Osteoblast (primary cell): ENCODE data around the gene ANKH. TPM values are rescaled to one million over a fixed set of nuclear protein-coding genes. Genes with fewer than 3 reads are reported as not detected.

Source experiments
- DNase-seq: peaks from one replicate; pipeline ENCODE4 v3.0.0; 2011; ENCODE audit warnings: low spot score, mixed read lengths; ENCODE audit not compliant: insufficient read length; ENCODE audit errors: missing footprints
- H2AFZ ChIP-seq: 2 replicates; pipeline ENCODE4 v1.6.0; 2011; ENCODE audit warnings: mild to moderate bottlenecking, low read length
- H3K27ac ChIP-seq: 2 replicates; pipeline ENCODE4 v1.5.1; 2011; ENCODE audit warnings: mild to moderate bottlenecking, low read depth, low read length, moderate library complexity
- H3K27me3 ChIP-seq: 2 replicates; pipeline ENCODE4 v1.6.0; 2012; ENCODE audit warnings: mild to moderate bottlenecking, control low read depth, inconsistent platforms, low read length, moderate library complexity; ENCODE audit not compliant: insufficient read depth
- H3K36me3 ChIP-seq: 2 replicates; pipeline ENCODE4 v1.5.1; 2011; ENCODE audit warnings: mild to moderate bottlenecking, low read length, control low read depth, moderate library complexity; ENCODE audit not compliant: insufficient read depth
- H3K4me1 ChIP-seq: 2 replicates; pipeline ENCODE4 v1.5.1; 2011; ENCODE audit warnings: mild to moderate bottlenecking, low read length, control low read depth, moderate library complexity; ENCODE audit not compliant: insufficient read depth
- H3K4me2 ChIP-seq: 2 replicates; pipeline ENCODE4 v1.6.0; 2011; ENCODE audit warnings: mild to moderate bottlenecking, low read length; ENCODE audit not compliant: insufficient read depth
- H3K4me3 ChIP-seq: fragments of 200-600 bp; sonication (generic); 3 replicates; pipeline ENCODE4 v1.5.1; 2012; ENCODE audit warnings: mild to moderate bottlenecking, low read length, inconsistent platforms; ENCODE audit not compliant: insufficient read depth
- H3K79me2 ChIP-seq: 2 replicates; pipeline ENCODE4 v1.6.0; 2012; ENCODE audit warnings: mild to moderate bottlenecking, low read length, control low read depth, inconsistent platforms; ENCODE audit not compliant: insufficient read depth
- H3K9me3 ChIP-seq: 2 replicates; pipeline ENCODE4 v1.5.1; 2011; ENCODE audit warnings: low read depth, low read length, control low read depth
- H4K20me1 ChIP-seq: 2 replicates; pipeline ENCODE4 v1.6.0; 2012; ENCODE audit warnings: mild to moderate bottlenecking, low read length, control low read depth; ENCODE audit not compliant: insufficient read depth
- total RNA-seq: library from RNA; depleted of rRNA; stranded (reverse); fragments of >200 nt; gene quantifications from 2 replicates; pipeline ENCODE4 v1.2.3, GENCODE V29; 2012
- TF ChIP-seq, protein P1 (sequence below): IDR thresholded peaks from 2 replicates; pipeline ENCODE4 v1.5.1; 2011; ENCODE audit warnings: mild to moderate bottlenecking, low read depth, low read length, moderate library complexity; ENCODE audit errors: extremely low read depth

The ANKH gene
- total RNA-seq, 1 donor: 125 TPM

DNA sequence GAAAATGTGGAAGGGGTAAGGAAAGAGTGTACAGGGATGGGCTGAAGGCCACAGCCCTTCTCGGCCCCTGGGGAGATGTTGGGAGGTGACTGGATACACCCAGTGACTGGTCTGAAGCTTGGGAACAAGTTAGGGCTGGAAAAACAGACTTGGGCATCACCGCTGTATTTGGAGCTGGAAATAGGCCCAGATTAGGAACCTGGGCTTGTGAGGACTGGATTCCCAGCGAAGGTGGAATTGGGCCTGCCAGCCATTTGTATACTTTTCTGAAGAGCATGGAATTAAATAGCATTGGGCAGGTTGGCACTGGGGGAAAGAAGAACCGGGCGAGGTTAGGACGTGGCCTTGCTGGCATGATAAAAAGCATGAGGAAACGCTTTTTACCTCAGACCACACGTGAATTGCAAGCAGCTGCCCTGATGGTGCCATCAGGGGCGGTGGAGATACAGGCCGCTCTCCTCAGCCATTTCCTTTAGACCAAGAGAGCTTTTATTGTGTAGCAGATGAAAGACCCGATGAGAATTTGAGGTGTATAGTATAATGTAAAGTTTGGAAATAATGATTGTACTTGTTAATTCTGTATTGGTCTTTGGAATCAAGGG, 169.2 kb downstream of the ANKH start:
- Histone ChIP-seq H4K20me1 (no peaks in the 10 kb centered on the region), H3K4me1 (peaks cover 13% of the 10 kb centered on the region), H2AFZ (no peak overlapping the region), H3K27ac (no peak overlapping the region), H3K27me3 (no peaks in the 10 kb centered on the region), H3K36me3 (peaks cover 28% of the 10 kb centered on the region), H3K79me2 (peaks cover 5% of the 10 kb centered on the region), H3K9me3 (no peaks in the 10 kb centered on the region), H3K4me2 (no peak overlapping the region), H3K4me3 (no peak overlapping the region)
- TF ChIP-seq, protein P1, sequence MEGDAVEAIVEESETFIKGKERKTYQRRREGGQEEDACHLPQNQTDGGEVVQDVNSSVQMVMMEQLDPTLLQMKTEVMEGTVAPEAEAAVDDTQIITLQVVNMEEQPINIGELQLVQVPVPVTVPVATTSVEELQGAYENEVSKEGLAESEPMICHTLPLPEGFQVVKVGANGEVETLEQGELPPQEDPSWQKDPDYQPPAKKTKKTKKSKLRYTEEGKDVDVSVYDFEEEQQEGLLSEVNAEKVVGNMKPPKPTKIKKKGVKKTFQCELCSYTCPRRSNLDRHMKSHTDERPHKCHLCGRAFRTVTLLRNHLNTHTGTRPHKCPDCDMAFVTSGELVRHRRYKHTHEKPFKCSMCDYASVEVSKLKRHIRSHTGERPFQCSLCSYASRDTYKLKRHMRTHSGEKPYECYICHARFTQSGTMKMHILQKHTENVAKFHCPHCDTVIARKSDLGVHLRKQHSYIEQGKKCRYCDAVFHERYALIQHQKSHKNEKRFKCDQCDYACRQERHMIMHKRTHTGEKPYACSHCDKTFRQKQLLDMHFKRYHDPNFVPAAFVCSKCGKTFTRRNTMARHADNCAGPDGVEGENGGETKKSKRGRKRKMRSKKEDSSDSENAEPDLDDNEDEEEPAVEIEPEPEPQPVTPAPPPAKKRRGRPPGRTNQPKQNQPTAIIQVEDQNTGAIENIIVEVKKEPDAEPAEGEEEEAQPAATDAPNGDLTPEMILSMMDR: no peak
- no peak for DNase-seq

DNA sequence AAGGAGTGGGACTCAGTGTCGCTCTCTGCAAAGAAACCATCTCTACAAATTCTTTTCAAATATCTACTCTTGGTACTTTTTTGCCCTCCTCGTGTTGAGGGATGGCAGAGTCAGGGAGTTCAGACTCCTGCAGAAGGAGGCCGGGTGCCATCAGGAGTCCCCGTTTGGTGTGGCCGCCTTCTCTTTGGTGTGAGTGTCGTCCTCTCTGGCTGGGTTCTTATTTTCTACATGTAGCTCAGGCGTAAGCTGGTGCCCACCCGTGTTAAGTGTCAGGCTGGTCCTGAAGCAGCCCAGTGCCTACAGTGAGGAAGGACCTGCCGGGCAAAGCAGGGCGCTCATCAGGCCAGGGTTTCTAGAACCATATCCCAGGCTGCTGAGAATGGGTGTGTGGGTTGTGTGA, 170.0 kb downstream of the ANKH start:
- H3K27ac ChIP-seq: no peak overlapping the region
- H3K79me2 ChIP-seq: peaks cover 5% of the 10 kb centered on the region
- DNase-seq: no peak
- H3K4me2 ChIP-seq: no peak overlapping the region
- H3K4me1 ChIP-seq: peaks cover 7% of the 10 kb centered on the region
- no peaks in the 10 kb centered on the region for H3K27me3 ChIP-seq
- H3K4me3 ChIP-seq: no peak overlapping the region
- peaks cover 25% of the 10 kb centered on the region for H3K36me3 ChIP-seq
- H3K9me3 ChIP-seq: no peaks in the 10 kb centered on the region
- H4K20me1 ChIP-seq: no peaks in the 10 kb centered on the region
- no peak overlapping the region for H2AFZ ChIP-seq
- TF ChIP-seq, protein P1: no peak

DNA sequence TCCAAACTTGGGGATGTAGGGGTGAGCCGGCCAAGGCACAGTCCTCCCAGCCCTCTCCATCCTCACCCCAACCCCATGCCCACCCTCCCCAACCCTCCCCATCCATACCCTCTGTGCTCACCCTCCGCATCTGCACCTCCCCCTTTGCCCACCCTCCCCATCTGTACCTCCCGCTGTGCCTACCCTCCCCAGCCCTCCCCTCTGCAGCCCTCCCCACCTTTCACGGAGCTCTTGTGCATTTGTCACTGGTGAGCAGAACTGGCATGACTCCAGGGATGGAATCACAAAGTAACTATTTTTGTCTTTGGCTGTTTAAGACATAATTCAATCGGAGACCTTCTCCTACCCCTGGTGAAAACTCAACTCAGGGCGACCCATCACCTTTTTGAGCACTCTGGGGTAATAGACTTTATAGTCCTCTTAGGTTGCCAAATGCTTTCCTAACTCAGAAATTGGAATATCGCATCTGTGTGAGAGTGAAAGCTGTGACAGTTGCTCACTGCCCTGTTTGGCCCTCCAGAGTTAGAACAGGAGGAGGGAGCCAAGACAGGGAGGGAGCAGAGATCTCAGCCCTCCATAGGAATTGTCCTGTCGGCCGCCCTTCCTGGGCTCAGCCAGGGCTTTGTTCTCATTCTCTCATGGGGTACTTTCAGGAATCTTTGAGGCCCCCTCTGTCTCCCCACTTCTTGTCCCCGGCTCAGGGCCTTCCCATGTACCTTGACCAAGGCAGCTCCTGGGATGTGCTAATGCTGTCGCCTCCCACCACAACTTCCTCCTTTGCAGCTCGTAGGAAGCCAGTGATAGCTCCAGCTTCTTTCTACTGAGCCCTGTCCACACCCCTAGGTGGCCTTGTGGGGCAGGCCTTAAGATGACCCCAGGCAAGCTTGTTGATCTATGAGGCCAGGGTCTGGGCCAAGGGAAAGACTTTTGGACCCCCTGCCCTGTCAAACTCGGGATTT, 170.8 kb downstream of the ANKH start:
- Histone ChIP-seq H3K27me3 (no peaks in the 10 kb centered on the region), H3K4me2 (no peak overlapping the region), H3K79me2 (peaks cover 4% of the 10 kb centered on the region), H4K20me1 (no peaks in the 10 kb centered on the region), H3K27ac (peak overlapping the region; percentile 18), H3K9me3 (no peaks in the 10 kb centered on the region), H3K36me3 (peaks cover 22% of the 10 kb centered on the region), H3K4me1 (peaks cover 4% of the 10 kb centered on the region), H2AFZ (no peak overlapping the region), H3K4me3 (no peak overlapping the region)
- DNase-seq: no peak
- TF ChIP-seq, protein P1: no peak

DNA sequence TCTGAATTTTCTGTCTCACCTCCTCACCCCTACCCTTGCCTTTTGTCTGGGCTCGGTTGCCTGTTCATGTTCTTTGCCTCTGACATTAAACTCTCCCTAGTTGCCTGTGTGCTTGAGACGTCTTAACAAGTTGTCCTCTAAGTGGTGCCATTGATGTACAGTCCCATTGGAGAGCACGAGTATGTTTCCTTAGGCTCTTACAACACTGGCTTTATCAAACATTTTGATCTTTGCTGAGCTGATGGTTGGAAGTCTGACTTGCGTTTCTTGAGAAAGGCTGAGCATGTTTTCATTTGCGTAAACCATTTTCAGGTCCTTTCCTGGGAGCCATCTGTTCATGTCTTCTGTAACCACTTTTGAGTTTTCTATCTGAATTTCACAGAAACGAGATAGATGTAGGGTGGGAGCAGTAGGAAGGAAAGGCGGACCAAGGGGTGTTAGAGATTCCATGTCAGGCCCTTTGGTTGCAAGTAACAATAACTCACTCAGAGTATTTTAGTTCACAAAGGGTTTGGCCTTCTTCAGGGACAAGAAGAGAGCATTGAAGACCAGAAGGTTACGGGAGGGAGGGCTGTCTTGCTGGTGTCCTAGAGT, 171.7 kb downstream of the ANKH start:
- peaks cover 4% of the 10 kb centered on the region for H3K4me1 ChIP-seq
- H2AFZ ChIP-seq: no peak overlapping the region
- no peak overlapping the region for H3K4me2 ChIP-seq
- H3K4me3 ChIP-seq: no peak overlapping the region
- peaks cover 13% of the 10 kb centered on the region for H3K36me3 ChIP-seq
- H4K20me1 ChIP-seq: no peaks in the 10 kb centered on the region
- DNase-seq: no peak
- peaks cover 2% of the 10 kb centered on the region for H3K79me2 ChIP-seq
- H3K27me3 ChIP-seq: no peaks in the 10 kb centered on the region
- TF ChIP-seq, protein P1: no peak
- H3K9me3 ChIP-seq: no peaks in the 10 kb centered on the region
- no peak overlapping the region for H3K27ac ChIP-seq
